ENCODE results near the gene CORIN.
"Not testable (repeated sequence)": the region's sequence is repeated elsewhere in the genome, so short reads cannot be mapped to it uniquely, and the experiment has no call there.

Gene CORIN

GRCh38 chr4:47719576-47719975 is 118.3 kb downstream of the CORIN start:
- no peak overlapping the region for H3K4me3 ChIP-seq (ENCODE audit: low read length)
- no peaks in the 10 kb centered on the region for H3K9me3 ChIP-seq (replicated peaks; ENCODE audit: low read length)
- no peaks in the 10 kb centered on the region for H3K36me3 ChIP-seq (ENCODE audit: insufficient read depth, low read length)
- no peak overlapping the region for H3K9ac ChIP-seq (ENCODE audit: low read depth, low read length)
- no peaks in the 10 kb centered on the region for H3K27me3 ChIP-seq (ENCODE audit: control insufficient read depth, insufficient read depth, low read length)
- H3K4me1 ChIP-seq (ENCODE audit: control insufficient read depth, insufficient read depth, low read length) = no peaks in the 10 kb centered on the region
- H3K4me2 ChIP-seq (ENCODE audit: low read length) = no peak overlapping the region

DNA sequence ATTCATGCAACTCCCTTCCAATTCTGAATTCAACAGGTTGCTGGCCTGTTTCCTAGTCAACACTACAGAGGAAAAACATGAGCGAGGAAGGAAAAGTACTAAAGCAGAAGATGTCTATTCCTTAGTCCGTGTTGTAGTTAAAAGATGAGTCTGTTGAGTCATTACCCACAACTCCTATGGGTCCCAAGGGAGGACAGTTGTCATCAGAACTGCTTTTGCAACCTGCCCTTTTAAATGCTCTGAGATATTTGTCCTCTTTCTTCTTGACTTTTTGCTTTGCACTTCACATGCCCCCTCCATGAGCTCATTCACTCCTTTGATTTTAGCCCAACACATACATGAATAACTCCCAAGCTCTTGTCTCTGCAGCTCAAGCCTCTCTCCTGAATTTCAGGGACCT is 119.2 kb downstream of the CORIN start:
- H3K4me2 ChIP-seq (ENCODE audit: low read length) = no peak overlapping the region
- no peaks in the 10 kb centered on the region for H3K9me3 ChIP-seq (replicated peaks; ENCODE audit: low read length)
- H3K27me3 ChIP-seq (ENCODE audit: control insufficient read depth, insufficient read depth, low read length) = no peaks in the 10 kb centered on the region
- no peak overlapping the region for H3K4me3 ChIP-seq (ENCODE audit: low read length)
- H3K36me3 ChIP-seq (ENCODE audit: insufficient read depth, low read length) = no peaks in the 10 kb centered on the region
- H3K9ac ChIP-seq (ENCODE audit: low read depth, low read length) = no peak overlapping the region
- no peaks in the 10 kb centered on the region for H3K4me1 ChIP-seq (ENCODE audit: control insufficient read depth, insufficient read depth, low read length)

GRCh38 chr4:47717188-47717587 is 120.7 kb downstream of the CORIN start:
- Histone ChIP-seq H3K4me3 (ENCODE audit: low read length) (no peak overlapping the region), H3K9me3 (replicated peaks; ENCODE audit: low read length) (no peaks in the 10 kb centered on the region), H3K36me3 (ENCODE audit: insufficient read depth, low read length) (no peaks in the 10 kb centered on the region), H3K4me1 (ENCODE audit: control insufficient read depth, insufficient read depth, low read length) (no peaks in the 10 kb centered on the region), H3K27me3 (ENCODE audit: control insufficient read depth, insufficient read depth, low read length) (peaks cover 3% of the 10 kb centered on the region), H3K4me2 (ENCODE audit: low read length) (no peak overlapping the region), H3K9ac (ENCODE audit: low read depth, low read length) (no peak overlapping the region)

GRCh38 chr4:47715716-47716416 is 122.0 kb downstream of the CORIN start:
- no peaks in the 10 kb centered on the region for H3K4me1 ChIP-seq (ENCODE audit: control insufficient read depth, insufficient read depth, low read length)
- H3K9me3 ChIP-seq (replicated peaks; ENCODE audit: low read length) = no peaks in the 10 kb centered on the region

DNA sequence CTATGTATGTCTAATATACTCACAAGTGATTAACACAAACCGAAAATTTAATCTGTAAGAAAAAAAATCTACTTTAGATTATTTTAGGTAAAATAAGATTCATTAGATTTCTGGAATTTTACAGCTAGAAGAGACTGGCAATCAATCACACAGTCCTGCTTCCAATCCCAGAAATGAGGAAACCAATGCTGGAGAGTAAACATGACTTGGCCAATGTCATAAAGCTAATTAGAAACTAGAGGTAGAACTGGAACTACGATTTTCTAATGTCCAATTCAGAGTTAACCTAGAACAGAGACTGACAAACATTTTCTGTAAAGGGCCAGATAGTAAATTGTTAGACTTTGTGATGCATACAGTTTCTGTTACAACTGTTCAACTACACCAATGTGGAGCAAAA is 123.6 kb downstream of the CORIN start:
- Histone ChIP-seq H3K9me3 (replicated peaks; ENCODE audit: low read length) (no peaks in the 10 kb centered on the region), H3K36me3 (ENCODE audit: insufficient read depth, low read length) (no peaks in the 10 kb centered on the region), H3K9ac (ENCODE audit: low read depth, low read length) (no peak overlapping the region), H3K4me2 (ENCODE audit: low read length) (no peak overlapping the region), H3K27me3 (ENCODE audit: control insufficient read depth, insufficient read depth, low read length) (peaks cover 3% of the 10 kb centered on the region), H3K4me1 (ENCODE audit: control insufficient read depth, insufficient read depth, low read length) (no peaks in the 10 kb centered on the region), H3K4me3 (ENCODE audit: low read length) (no peak overlapping the region)

More at GRCh38 chr4:47715716-47716416, 122.0 kb downstream of the CORIN start:
- H3K4me2 ChIP-seq (ENCODE audit: low read length) = no peak overlapping the region
- no peaks in the 10 kb centered on the region for H3K36me3 ChIP-seq (ENCODE audit: insufficient read depth, low read length)
- H3K9ac ChIP-seq (ENCODE audit: low read depth, low read length) = no peak overlapping the region
- H3K27me3 ChIP-seq (ENCODE audit: control insufficient read depth, insufficient read depth, low read length) = peaks cover 3% of the 10 kb centered on the region
- H3K4me3 ChIP-seq (ENCODE audit: low read length) = no peak overlapping the region

GRCh38 chr4:47713129-47713834 is 124.6 kb downstream of the CORIN start:
- Histone ChIP-seq H3K4me2 (ENCODE audit: low read length) (no peak overlapping the region), H3K36me3 (ENCODE audit: insufficient read depth, low read length) (no peaks in the 10 kb centered on the region), H3K4me3 (ENCODE audit: low read length) (no peak overlapping the region), H3K4me1 (ENCODE audit: control insufficient read depth, insufficient read depth, low read length) (no peaks in the 10 kb centered on the region), H3K9ac (ENCODE audit: low read depth, low read length) (no peak overlapping the region), H3K9me3 (replicated peaks; ENCODE audit: low read length) (no peaks in the 10 kb centered on the region), H3K27me3 (ENCODE audit: control insufficient read depth, insufficient read depth, low read length) (peaks cover 3% of the 10 kb centered on the region)

DNA sequence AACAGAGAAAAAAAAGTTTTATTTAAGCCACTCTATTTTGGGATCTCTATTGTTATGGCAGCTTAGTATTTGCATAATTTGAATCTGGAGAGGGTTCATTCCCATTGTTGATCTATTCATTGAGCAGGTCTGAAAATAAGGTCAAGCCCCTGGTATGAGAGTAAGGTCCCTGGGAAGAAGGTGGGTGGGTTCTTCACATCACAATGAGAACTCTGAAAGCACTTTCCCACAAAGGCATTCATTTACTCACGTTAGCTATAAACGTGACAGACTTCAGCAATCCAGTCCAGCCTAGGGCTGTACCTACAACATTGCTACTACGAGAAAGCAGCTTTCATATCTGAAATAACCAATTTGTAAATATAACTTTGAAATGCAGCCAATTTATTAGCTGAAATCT is 126.2 kb downstream of the CORIN start:
- H3K4me1 ChIP-seq (ENCODE audit: control insufficient read depth, insufficient read depth, low read length) = no peaks in the 10 kb centered on the region
- no peak overlapping the region for H3K4me3 ChIP-seq (ENCODE audit: low read length)
- no peak overlapping the region for H3K9ac ChIP-seq (ENCODE audit: low read depth, low read length)
- no peak overlapping the region for H3K4me2 ChIP-seq (ENCODE audit: low read length)
- H3K9me3 ChIP-seq (replicated peaks; ENCODE audit: low read length) = no peaks in the 10 kb centered on the region
- no peaks in the 10 kb centered on the region for H3K36me3 ChIP-seq (ENCODE audit: insufficient read depth, low read length)
- H3K27me3 ChIP-seq (ENCODE audit: control insufficient read depth, insufficient read depth, low read length) = peaks cover 3% of the 10 kb centered on the region

DNA sequence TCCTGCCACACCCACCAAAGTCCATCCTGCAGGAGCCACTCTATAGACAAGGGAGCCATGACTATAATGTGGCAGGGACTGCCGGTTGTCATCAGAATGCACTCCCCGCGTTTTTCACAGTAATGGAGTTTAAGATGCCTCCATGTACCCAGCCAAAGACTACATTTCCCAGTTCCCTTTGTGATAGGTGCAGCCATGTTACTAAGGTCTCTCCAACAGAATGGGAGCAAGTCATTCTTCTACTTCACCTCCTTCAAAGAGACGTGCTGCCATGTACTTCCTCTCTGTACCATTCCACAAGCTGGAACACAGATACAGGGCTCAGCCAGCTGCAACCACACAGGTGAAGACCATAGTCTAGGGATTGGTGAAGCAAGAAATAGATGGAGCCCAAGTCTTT is 126.7 kb downstream of the CORIN start:
- no peak overlapping the region for H3K9ac ChIP-seq (ENCODE audit: low read depth, low read length)
- H3K27me3 ChIP-seq (ENCODE audit: control insufficient read depth, insufficient read depth, low read length) = peaks cover 3% of the 10 kb centered on the region
- no peak overlapping the region for H3K4me3 ChIP-seq (ENCODE audit: low read length)
- no peaks in the 10 kb centered on the region for H3K36me3 ChIP-seq (ENCODE audit: insufficient read depth, low read length)
- H3K9me3 ChIP-seq (replicated peaks; ENCODE audit: low read length) = no peaks in the 10 kb centered on the region
- no peak overlapping the region for H3K4me2 ChIP-seq (ENCODE audit: low read length)
- H3K4me1 ChIP-seq (ENCODE audit: control insufficient read depth, insufficient read depth, low read length) = no peaks in the 10 kb centered on the region

GRCh38 chr4:47706352-47706751 is 131.5 kb downstream of the CORIN start:
- not testable (repeated sequence) for H3K27me3 ChIP-seq (ENCODE audit: control insufficient read depth, insufficient read depth, low read length); H3K9ac ChIP-seq (ENCODE audit: low read depth, low read length); H3K9me3 ChIP-seq (replicated peaks; ENCODE audit: low read length); H3K4me2 ChIP-seq (ENCODE audit: low read length); H3K4me1 ChIP-seq (ENCODE audit: control insufficient read depth, insufficient read depth, low read length); H3K4me3 ChIP-seq (ENCODE audit: low read length); H3K36me3 ChIP-seq (ENCODE audit: insufficient read depth, low read length)

GRCh38 chr4:47705326-47705981 is 132.4 kb downstream of the CORIN start:
- H3K4me2 ChIP-seq (ENCODE audit: low read length) = no peak overlapping the region
- H3K4me1 ChIP-seq (ENCODE audit: control insufficient read depth, insufficient read depth, low read length) = peaks cover 10% of the 10 kb centered on the region
- no peaks in the 10 kb centered on the region for H3K9me3 ChIP-seq (replicated peaks; ENCODE audit: low read length)
- no peaks in the 10 kb centered on the region for H3K36me3 ChIP-seq (ENCODE audit: insufficient read depth, low read length)
- no peak overlapping the region for H3K9ac ChIP-seq (ENCODE audit: low read depth, low read length)
- no peak overlapping the region for H3K4me3 ChIP-seq (ENCODE audit: low read length)
- H3K27me3 ChIP-seq (ENCODE audit: control insufficient read depth, insufficient read depth, low read length) = no peaks in the 10 kb centered on the region

- Histone ChIP-seq H3K36me3 (ENCODE audit: insufficient read depth, low read length) (no peaks in the 10 kb centered on the region), H3K4me1 (ENCODE audit: control insufficient read depth, insufficient read depth, low read length) (peaks cover 10% of the 10 kb centered on the region), H3K27me3 (ENCODE audit: control insufficient read depth, insufficient read depth, low read length) (no peaks in the 10 kb centered on the region), H3K9ac (ENCODE audit: low read depth, low read length) (no peak overlapping the region), H3K4me2 (ENCODE audit: low read length) (no peak overlapping the region), H3K9me3 (replicated peaks; ENCODE audit: low read length) (no peaks in the 10 kb centered on the region), H3K4me3 (ENCODE audit: low read length) (no peak overlapping the region)
Observed at GRCh38 chr4:47704693-47705325, 133.1 kb downstream of the CORIN start.
